Liver (tissue), 9 donors: ENCODE results near the gene BICDL2. TPM values are rescaled to one million over a fixed set of nuclear protein-coding genes. Genes with fewer than 3 reads are reported as not detected.
"Not testable (repeated sequence)": the region's sequence is repeated elsewhere in the genome, so short reads cannot be mapped to it uniquely, and the experiment has no call there.

Experiments
- DNase-seq: peaks from one replicate; pipeline ENCODE4 v3.0.0-alpha.2; 2017; ENCODE audit warnings: low spot score
- H3K27ac ChIP-seq, 2 donors: one replicate each; pipeline ENCODE4 v1.7.0; 2013; ENCODE audit warnings: inconsistent platforms in 2 of 2, low read length in 2 of 2, control low read depth in 1 of 2, low read depth in 1 of 2, mild to moderate bottlenecking in 1 of 2
- H3K27me3 ChIP-seq, 4 donors: one replicate each; pipeline versions ENCODE4 v1.6.1 to v1.7.0; 2013; ENCODE audit warnings: low read length in 3 of 4, inconsistent platforms in 1 of 4, mild to moderate bottlenecking in 1 of 4, moderate library complexity in 1 of 4; ENCODE audit not compliant: control insufficient read depth in 4 of 4, insufficient read depth in 4 of 4
- H3K36me3 ChIP-seq, 4 donors: one replicate each; pipeline versions ENCODE4 v1.6.1 to v1.7.0; 2013; ENCODE audit warnings: low read length in 3 of 4, mild to moderate bottlenecking in 3 of 4, low read depth in 1 of 4, moderate library complexity in 1 of 4; ENCODE audit not compliant: control insufficient read depth in 4 of 4, insufficient read depth in 3 of 4
- H3K4me1 ChIP-seq, 4 donors: one replicate each; pipeline versions ENCODE4 v1.6.1 to v1.7.0; 2013; ENCODE audit warnings: low read length in 3 of 4, mild to moderate bottlenecking in 3 of 4, moderate library complexity in 1 of 4; ENCODE audit not compliant: control insufficient read depth in 4 of 4, insufficient read depth in 4 of 4
- H3K4me3 ChIP-seq, 3 donors: one replicate each; pipeline versions ENCODE4 v1.6.1 to v1.7.0; 2013; ENCODE audit warnings: low read length in 3 of 3, control low read depth in 1 of 3, low read depth in 1 of 3, mild to moderate bottlenecking in 1 of 3
- H3K9ac ChIP-seq, 2 donors: one replicate each; pipeline ENCODE4 v1.7.0; 2013; ENCODE audit warnings: low read length in 2 of 2, mild to moderate bottlenecking in 2 of 2, moderate library complexity in 2 of 2, control low read depth in 1 of 2, low read depth in 1 of 2
- H3K9me3 ChIP-seq, 4 donors: one replicate each; pipeline versions ENCODE4 v1.6.1 to v1.7.0; 2013; ENCODE audit warnings: low read length in 3 of 4; ENCODE audit not compliant: control insufficient read depth in 4 of 4
- EGR1 ChIP-seq, 2 donors: IDR thresholded peaks; 2 replicates each; pipeline ENCODE4 v1.6.1; 2016 to 2018; ENCODE audit warnings: antibody characterized with exemption in 2 of 2, low read depth in 2 of 2
- FOXA1 ChIP-seq: IDR thresholded peaks from 2 replicates; pipeline ENCODE4 v1.6.1; 2016; ENCODE audit warnings: antibody characterized with exemption
- FOXA2 ChIP-seq: IDR thresholded peaks from 2 replicates; pipeline ENCODE4 v1.6.1; 2016; ENCODE audit warnings: antibody characterized with exemption
- GABPA ChIP-seq, 2 donors: IDR thresholded peaks in 1 of 2; conservative IDR thresholded peaks in 1 of 2; 2 replicates each; pipeline ENCODE4 v1.6.1; 2016; ENCODE audit warnings: antibody characterized with exemption in 2 of 2, mild to moderate bottlenecking in 1 of 2, moderate library complexity in 1 of 2
- HNF4G ChIP-seq: IDR thresholded peaks from 2 replicates; pipeline ENCODE4 v1.6.1; 2016; ENCODE audit warnings: antibody characterized with exemption
- NR2F2 ChIP-seq: IDR thresholded peaks from 2 replicates; pipeline ENCODE4 v1.6.1; 2016; ENCODE audit warnings: antibody characterized with exemption
- RAD21 ChIP-seq, 2 donors: IDR thresholded peaks; 2 replicates each; pipeline ENCODE4 v1.6.1; 2016; ENCODE audit warnings: antibody characterized with exemption in 2 of 2, mild to moderate bottlenecking in 2 of 2
- RXRA ChIP-seq, 2 donors: IDR thresholded peaks; 2 replicates each; pipeline ENCODE4 v1.6.1; 2017 to 2018; ENCODE audit warnings: antibody characterized with exemption in 2 of 2, mild to moderate bottlenecking in 1 of 2
- SP1 ChIP-seq: IDR thresholded peaks from 2 replicates; pipeline ENCODE4 v1.6.1; 2018; ENCODE audit warnings: antibody characterized with exemption, mild to moderate bottlenecking
- TAF1 ChIP-seq: conservative IDR thresholded peaks from 2 replicates; pipeline ENCODE4 v1.6.1; 2016; ENCODE audit warnings: antibody characterized with exemption, mild to moderate bottlenecking
- YY1 ChIP-seq: IDR thresholded peaks from 2 replicates; pipeline ENCODE4 v1.6.1; 2016; ENCODE audit warnings: antibody characterized with exemption, mild to moderate bottlenecking
- WGBS: extraction: QIAGEN DNeasy Blood & Tissue Kit; methylation state at CpG from one replicate; pipeline ENCODE4 v1.1.7; 2013; 5-methylcytosine and 5-hydroxymethylcytosine counted together
- polyA plus RNA-seq, 2 donors: library from polyadenylated mRNA; stranded (reverse) in 1 of 2; unstranded in 1 of 2; fragments of 200-250 nt in 1 of 2; fragments of >200 nt in 1 of 2; fragmentation: Nextera tagmentation in 1 of 2; extraction: Ambion mirVana in 1 of 2; gene quantifications; one replicate each; pipeline versions ENCODE4 v1.2.1 to v1.2.3, GENCODE V29; 2013 to 2015
- total RNA-seq, 2 donors: library from RNA; depleted of rRNA; stranded (reverse); fragments of >200 nt; gene quantifications; one replicate each; pipeline ENCODE4 v1.2.3, GENCODE V29; 2014
- TF ChIP-seq, protein P1 (sequence below): fragments of 150-350 bp; IDR thresholded peaks from 2 replicates; pipeline ENCODE4 v1.5.1; 2017; ENCODE audit warnings: improper control_type of control experiment, low read depth, low read length; ENCODE audit not compliant: missing input control
- TF ChIP-seq, protein P2 (sequence below): IDR thresholded peaks from 2 replicates; pipeline ENCODE4 v1.6.1; 2016; ENCODE audit warnings: antibody characterized with exemption
- TF ChIP-seq, protein P3 (sequence below): IDR thresholded peaks from 2 replicates; pipeline ENCODE4 v1.6.1; 2016; ENCODE audit warnings: antibody characterized with exemption, mild to moderate bottlenecking
- donor health status: healthy.
- donor health status: healthy.
- donor health status: healthy.
- donor health status: healthy.
- donor health status: healthy.

Gene BICDL2
- total and polyA plus RNA-seq, 4 donors, result 0.15 to 0.59 (median 0.33) TPM; not detected in 1

DNA sequence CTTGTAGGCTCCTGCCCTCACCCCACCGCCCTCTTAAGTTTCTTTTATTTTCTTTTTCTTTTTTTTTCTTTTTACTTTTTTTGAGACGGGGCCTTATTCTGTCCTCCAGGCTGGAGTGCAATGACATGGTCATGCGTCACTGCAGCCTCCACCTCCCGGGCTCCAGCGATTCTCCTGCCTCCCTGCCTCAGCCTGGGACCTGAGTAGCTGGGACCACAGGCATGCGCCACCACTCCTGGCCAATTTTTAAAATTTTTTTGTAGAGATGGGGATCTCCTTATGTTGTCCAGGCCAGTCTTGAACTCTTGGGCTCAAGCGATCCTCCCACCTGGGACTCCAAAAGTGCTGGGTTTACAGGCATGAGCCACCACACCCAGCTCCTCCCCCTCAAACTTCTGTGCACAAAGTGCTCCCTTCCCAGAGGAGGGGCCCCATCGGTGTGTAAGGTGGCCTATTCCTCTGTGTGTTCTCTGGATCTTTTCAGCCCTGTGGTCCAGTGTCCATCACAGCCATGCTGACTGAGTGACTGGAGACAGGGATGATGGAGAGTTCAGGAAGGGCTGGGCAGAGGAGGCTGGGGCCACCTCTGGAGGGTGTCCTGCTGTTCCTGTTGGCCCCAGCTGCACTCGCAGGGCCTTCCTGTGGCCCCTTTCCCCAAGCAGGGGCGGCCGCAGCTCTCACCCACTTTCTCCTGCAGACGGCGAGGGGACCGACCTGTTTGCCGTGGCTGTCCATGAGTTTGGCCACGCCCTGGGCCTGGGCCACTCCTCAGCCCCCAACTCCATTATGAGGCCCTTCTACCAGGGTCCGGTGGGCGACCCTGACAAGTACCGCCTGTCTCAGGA is 19.8 kb upstream of the BICDL2 start:
- no peak overlapping the region for H3K27ac ChIP-seq

DNA sequence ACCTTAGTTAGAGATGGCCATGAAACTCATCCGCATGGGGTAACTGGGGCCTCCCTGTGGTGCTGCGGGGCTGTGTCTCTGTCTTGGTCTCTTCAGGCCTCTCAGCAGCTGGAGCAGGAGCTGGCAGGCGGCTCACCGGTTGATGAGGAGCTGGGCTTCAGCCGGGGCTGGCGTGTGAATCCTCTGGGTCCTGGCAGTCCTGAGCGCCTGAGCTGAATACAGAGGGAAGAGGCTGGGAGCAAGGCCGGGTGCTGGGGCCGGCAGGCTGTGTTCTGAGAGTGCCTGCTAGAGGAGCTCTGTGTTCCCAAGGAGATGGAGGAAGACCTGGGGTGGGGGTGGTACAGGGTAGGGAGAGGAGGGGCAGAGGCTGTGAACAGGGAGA is 19.0 kb upstream of the BICDL2 start:
- DNase-seq, H3K27me3 ChIP-seq, H3K36me3 ChIP-seq, H3K9me3 ChIP-seq, H3K27ac ChIP-seq, H3K4me3 ChIP-seq, H3K9ac ChIP-seq: not testable (repeated sequence)
- peaks cover 6 to 18% (median 18%) of the 10 kb centered on the region in 4 donors for H3K4me1 ChIP-seq
- WGBS, result 78% methylated on average over 9 of the region's 9 CpGs

More for the DNA sequence above, 19.8 kb upstream of the BICDL2 start:
- no peak for DNase-seq
- peaks cover 6 to 18% (median 18%) of the 10 kb centered on the region in 4 donors for H3K4me1 ChIP-seq
- H3K4me3 ChIP-seq, result no peak overlapping the region
- no peak overlapping the region for H3K9ac ChIP-seq
- no peaks in the 10 kb centered on the region for H3K9me3 ChIP-seq
- TF ChIP-seq EGR1 (IDR thresholded peaks at IDR 0.05; ENCODE audit: low read depth in 2 of 2), result no peak
- TF ChIP-seq FOXA1, result no peak
- TF ChIP-seq, protein P1, sequence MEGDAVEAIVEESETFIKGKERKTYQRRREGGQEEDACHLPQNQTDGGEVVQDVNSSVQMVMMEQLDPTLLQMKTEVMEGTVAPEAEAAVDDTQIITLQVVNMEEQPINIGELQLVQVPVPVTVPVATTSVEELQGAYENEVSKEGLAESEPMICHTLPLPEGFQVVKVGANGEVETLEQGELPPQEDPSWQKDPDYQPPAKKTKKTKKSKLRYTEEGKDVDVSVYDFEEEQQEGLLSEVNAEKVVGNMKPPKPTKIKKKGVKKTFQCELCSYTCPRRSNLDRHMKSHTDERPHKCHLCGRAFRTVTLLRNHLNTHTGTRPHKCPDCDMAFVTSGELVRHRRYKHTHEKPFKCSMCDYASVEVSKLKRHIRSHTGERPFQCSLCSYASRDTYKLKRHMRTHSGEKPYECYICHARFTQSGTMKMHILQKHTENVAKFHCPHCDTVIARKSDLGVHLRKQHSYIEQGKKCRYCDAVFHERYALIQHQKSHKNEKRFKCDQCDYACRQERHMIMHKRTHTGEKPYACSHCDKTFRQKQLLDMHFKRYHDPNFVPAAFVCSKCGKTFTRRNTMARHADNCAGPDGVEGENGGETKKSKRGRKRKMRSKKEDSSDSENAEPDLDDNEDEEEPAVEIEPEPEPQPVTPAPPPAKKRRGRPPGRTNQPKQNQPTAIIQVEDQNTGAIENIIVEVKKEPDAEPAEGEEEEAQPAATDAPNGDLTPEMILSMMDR, result no peak
- TF ChIP-seq TAF1, result no peak
- TF ChIP-seq, protein P2, sequence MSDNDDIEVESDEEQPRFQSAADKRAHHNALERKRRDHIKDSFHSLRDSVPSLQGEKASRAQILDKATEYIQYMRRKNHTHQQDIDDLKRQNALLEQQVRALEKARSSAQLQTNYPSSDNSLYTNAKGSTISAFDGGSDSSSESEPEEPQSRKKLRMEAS, result no peak
- TF ChIP-seq GABPA (IDR thresholded peaks at IDR 0.05 in 1 of 2, conservative IDR thresholded peaks at IDR 0.05 in 1 of 2), result no peak
- no peak for TF ChIP-seq NR2F2
- TF ChIP-seq, protein P3, sequence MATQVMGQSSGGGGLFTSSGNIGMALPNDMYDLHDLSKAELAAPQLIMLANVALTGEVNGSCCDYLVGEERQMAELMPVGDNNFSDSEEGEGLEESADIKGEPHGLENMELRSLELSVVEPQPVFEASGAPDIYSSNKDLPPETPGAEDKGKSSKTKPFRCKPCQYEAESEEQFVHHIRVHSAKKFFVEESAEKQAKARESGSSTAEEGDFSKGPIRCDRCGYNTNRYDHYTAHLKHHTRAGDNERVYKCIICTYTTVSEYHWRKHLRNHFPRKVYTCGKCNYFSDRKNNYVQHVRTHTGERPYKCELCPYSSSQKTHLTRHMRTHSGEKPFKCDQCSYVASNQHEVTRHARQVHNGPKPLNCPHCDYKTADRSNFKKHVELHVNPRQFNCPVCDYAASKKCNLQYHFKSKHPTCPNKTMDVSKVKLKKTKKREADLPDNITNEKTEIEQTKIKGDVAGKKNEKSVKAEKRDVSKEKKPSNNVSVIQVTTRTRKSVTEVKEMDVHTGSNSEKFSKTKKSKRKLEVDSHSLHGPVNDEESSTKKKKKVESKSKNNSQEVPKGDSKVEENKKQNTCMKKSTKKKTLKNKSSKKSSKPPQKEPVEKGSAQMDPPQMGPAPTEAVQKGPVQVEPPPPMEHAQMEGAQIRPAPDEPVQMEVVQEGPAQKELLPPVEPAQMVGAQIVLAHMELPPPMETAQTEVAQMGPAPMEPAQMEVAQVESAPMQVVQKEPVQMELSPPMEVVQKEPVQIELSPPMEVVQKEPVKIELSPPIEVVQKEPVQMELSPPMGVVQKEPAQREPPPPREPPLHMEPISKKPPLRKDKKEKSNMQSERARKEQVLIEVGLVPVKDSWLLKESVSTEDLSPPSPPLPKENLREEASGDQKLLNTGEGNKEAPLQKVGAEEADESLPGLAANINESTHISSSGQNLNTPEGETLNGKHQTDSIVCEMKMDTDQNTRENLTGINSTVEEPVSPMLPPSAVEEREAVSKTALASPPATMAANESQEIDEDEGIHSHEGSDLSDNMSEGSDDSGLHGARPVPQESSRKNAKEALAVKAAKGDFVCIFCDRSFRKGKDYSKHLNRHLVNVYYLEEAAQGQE, result no peak
- TF ChIP-seq HNF4G, result no peak
- TF ChIP-seq YY1, result no peak
- TF ChIP-seq FOXA2, result no peak
- no peak for TF ChIP-seq SP1
- TF ChIP-seq RAD21 (IDR thresholded peaks at IDR 0.05), result no peak
- TF ChIP-seq RXRA (IDR thresholded peaks at IDR 0.05), result no peak
- no peaks in the 10 kb centered on the region for H3K27me3 ChIP-seq
- 88% methylated on average over 19 of the region's 19 CpGs for WGBS
- H3K36me3 ChIP-seq, result peaks cover 0 to 2% (median 0%) of the 10 kb centered on the region in 4 donors
